Measurements from ENCODE around the gene RDH13.

RDH13 gene

DNA sequence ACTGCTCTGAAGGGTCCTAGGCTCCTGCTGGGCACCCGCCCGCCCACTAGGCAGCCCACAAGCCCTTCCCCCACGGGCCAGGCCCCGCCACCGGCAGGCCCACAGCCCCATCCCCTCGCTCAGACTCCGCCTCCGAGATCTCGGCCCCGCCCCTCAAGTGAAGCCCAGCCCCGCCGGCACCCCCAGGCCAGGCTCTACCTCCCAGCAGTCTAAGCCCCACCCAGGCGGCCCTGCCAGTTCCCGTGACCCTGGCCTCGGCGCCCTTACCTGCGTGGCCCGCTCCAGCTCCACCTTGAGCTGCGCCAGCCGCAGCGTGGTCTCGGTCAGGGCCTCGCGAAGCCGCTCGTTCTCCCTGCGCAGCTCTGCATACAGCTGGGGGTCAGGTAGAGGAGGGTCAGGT, 29.0 kb upstream of the RDH13 start:
- in situ Hi-C loops (cut with MboI; ENCODE audit: low sequenced_read_pairs) = no loop called here

DNA sequence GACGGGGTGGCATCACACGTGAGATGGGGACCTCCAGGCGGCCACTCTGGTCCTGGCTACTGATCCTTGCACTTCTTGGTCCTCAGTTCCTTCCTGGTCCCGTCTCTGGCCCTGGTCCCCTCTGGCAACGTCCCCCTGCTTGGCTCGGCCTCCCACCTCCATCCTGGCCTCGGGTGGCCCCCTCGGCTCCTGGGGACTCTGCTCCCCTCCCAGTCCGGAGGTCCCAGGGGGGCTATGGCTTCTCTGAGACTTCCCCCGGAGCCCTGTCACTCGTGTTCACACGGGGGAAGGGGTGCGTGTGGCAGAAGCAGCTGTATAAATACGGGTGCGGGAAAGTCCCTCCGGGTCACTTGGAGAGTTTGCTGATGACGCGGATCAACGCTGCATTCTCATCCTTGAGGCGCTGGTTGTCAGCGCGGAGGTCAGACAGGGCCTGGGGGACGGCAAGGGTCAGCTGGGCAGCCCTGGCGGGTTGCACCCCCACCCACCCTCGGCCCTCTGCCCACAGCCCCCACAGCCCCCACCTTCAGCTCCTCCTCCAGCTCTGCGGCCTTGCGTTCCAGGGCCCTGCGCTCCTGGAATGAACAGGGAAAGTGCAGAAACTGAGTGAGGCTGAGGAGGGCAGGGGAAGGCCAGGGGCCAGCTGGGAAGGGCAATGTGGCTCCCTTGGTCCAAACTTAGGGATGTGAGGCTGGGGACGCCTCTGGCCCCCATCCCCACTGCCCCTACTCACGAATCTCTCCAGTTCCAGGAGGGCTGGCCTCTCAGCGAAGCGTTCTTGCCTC, 28.4 kb upstream of the RDH13 start:
- in situ Hi-C loops (cut with MboI; ENCODE audit: low sequenced_read_pairs) = no loop called here

DNA sequence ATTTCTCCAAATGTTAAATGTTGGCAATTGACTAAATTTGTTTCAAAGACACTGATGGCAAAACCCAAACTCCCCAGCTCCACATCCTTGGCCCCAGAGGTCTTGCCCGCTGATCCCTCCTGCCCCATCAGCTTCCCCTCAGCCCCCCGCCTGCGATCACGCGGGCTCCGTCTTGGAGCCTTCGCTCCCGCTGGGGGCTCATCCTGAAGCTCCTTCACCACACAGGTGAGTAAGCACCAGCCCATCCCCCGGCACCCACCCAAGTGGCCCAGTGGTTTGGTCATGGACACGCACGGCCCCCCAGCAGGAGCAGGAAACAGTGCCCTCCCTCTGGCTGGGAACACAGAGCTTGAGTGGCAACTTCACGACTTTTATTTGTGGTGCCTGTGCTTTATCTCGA, 27.6 kb upstream of the RDH13 start:
- in situ Hi-C loops (cut with MboI; ENCODE audit: low sequenced_read_pairs) = no loop called here

DNA sequence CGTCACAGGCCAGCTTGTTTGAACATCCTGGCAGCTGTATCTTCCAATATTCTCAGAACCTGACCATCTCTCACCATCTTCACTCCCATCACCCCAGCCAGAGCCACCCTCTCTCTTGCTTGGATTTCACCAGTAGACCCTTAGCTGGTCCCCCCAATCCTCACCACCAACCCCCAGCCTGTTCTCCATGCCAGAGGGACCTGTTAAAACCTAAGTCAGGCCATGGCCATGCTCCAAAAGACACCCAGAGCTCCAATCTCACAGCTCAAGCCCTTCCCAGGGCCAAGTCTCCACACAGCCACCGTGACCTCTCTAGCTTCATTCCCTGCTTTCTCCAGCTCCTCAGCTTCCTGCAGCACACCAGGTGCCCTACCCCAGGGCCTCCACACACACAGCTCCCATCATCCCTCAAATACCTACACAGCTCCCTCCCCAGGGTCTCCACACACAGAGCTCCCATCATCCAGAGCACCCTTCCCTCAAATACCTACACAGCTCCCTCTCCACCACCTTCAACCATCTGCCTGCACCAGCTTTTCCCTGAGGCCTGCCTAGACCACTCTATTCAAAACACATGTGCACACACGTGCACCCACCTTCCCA, 26.5 kb upstream of the RDH13 start:
- in situ Hi-C loops (cut with MboI; ENCODE audit: low sequenced_read_pairs) = no loop called here

DNA sequence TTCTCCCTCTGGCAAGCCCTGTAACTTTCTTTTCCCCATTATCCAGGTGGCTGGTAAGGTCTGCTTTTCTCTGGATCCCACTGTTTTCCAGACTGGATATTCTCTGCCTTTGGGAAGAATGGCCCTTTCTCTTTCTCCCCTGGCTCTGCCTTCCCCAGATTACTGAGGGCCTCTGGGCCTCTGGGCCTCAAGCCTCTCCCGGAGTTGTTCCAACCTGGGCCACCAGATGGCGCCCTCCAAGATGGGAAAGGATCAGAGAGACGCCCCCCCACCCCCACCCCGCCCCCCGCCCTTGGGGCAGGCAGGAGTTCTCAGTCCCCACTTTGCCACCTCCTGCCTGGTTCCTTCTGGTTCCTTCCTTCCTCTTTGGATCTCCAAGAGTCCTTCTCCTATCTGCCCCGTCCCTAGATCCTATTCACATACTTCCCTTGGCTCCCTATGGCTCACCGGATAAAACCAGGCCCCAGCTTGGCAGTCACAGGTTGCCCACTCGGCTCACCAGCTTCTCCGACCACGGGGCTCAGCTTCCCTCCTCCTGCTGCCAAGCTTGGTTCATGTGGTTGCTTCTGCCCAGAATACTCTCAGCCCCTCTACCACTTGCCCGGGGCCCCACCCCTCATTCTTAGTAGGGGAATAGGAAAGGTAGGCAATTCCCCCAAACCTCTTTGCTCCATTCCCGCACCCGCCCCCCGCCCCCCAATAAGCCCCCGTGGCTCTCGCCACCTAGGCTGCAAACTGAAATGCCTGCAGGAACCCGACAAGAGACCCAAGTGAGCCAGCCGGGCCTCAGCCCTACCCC, 25.8 kb upstream of the RDH13 start:
- in situ Hi-C loops (cut with MboI; ENCODE audit: low sequenced_read_pairs) = no loop called here

DNA sequence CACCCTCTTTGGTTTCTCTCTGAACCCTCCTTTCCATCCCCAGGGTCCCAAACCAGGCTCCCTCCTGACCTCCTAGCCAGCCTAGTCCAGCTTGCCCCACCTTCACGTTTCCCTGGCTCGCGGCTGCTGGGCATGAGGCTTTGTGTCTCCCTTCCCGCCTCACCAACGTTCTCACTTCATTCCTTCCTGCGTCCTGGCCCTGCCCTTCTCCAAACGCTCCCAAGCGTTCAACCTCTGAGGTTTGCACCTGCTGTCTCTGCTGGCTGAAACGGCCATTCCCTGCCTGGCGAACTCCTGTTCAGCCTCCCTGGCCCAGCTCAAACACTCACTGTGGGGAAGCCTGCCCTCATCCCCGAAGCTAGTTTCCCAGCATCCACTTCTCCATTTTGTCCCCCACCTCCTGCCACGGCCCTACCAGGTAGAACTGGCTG, 25.1 kb upstream of the RDH13 start:
- in situ Hi-C loops (cut with MboI; ENCODE audit: low sequenced_read_pairs) = no loop called here

DNA sequence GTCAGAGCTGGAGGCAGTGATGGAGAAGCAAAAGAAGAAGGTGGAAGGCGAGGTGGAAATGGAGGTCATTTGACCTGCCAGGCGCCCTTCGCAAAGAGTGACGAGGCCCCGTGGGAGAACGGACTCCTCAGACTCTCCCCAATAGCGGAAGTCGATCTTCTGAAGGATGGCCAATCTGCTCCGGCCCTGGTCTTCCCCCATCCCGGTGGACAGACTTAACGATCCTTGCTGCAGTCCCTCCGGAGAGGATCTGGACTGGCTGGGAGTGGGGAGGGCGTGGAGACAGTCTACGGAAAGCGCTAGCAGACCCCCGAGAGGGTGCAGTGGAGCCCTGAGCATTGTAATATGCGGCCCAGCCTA, 24.6 kb upstream of the RDH13 start:
- in situ Hi-C loops (cut with MboI; ENCODE audit: low sequenced_read_pairs) = no loop called here

DNA sequence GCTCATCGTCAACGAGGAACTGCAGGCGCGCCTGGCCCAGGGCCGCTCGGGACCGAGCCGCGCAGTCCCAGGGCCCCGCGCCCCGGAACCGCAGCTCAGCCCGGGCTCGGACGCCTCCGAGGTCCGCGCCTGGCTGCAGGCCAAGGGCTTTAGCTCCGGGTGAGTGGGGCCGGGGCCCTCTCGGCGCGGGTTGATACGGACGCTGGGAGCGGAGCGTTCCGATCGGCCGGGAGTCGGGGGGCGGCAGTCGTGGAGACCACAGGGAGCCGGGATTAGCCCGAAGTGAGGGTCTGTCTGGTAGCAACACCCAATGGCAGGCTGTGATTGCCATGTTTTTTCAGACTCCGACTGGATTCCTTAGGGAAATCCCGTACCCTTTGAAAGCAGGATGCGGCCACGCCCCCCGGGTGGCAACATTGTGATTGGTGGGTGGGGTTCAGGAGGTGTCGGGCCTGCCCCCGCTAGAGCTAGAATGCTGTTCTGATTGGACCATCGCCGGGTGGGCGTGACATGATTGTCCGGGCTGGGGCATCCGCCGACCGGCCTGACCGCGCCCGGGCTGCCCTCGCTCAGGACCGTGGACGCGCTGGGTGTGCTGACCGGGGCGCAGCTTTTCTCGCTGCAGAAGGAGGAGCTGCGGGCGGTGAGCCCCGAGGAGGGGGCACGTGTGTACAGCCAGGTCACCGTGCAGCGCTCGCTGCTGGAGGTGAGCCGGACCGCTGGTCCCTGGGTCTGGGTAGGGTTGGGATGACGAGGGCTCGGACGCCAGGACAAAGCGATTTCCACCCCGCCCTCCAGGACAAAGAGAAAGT, 24.0 kb upstream of the RDH13 start:
- in situ Hi-C loops (cut with MboI; ENCODE audit: low sequenced_read_pairs) = no loop called here

DNA sequence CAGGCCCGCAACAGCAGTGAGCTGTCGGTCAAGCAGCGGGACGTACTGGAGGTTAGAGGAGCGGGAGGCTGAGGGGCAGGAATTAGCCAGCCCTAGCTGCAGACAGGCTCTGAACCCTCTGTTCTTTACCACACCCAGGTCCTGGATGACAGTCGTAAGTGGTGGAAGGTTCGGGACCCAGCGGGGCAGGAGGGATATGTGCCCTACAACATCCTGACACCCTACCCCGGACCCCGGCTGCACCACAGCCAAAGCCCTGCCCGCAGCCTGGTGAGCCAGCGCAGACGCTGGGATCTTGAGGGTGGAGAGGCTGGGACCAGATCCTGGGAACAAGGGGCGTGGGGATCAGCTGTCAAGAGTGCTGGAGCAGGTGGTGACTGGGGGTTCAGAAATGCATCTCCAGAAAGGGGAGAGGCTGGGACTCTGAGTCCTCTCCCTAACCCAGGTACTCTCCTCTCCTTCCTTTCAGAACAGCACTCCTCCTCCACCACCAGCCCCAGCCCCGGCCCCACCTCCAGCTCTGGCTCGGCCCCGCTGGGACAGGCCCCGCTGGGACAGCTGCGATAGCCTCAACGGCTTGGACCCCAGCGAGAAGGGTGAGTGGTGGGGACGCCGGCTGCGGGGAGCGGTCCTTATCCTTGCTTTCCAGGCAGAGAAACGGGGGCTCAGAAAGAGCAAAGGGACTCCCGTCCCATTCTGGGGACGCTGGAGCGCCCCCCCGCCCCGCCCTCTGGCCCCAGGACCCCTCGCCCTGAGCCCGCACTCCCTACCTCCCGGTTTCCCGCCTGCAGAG, 23.2 kb upstream of the RDH13 start:
- in situ Hi-C loops (cut with MboI; ENCODE audit: low sequenced_read_pairs) = no loop called here

DNA sequence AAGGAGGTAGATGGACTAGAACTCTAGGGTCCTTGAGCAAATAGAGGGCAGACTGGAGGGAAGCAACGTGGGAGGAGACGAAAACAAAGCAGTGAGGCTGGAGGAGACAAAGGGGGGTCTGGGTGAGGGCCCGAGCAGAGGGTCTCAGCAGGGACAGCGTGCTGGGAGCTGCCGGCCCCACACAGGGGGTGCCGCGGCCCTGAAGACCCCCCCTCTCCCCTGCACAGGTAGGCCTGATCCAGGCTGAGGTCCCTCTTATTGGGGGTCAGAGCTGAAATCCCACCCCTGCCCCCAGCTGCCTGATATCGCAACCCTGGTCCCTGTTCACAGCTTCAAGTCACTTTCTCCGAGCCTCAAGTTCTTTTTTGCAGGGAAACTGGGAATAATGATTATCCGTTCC, 21.5 kb upstream of the RDH13 start:
- in situ Hi-C loops (cut with MboI; ENCODE audit: low sequenced_read_pairs) = no loop called here

DNA sequence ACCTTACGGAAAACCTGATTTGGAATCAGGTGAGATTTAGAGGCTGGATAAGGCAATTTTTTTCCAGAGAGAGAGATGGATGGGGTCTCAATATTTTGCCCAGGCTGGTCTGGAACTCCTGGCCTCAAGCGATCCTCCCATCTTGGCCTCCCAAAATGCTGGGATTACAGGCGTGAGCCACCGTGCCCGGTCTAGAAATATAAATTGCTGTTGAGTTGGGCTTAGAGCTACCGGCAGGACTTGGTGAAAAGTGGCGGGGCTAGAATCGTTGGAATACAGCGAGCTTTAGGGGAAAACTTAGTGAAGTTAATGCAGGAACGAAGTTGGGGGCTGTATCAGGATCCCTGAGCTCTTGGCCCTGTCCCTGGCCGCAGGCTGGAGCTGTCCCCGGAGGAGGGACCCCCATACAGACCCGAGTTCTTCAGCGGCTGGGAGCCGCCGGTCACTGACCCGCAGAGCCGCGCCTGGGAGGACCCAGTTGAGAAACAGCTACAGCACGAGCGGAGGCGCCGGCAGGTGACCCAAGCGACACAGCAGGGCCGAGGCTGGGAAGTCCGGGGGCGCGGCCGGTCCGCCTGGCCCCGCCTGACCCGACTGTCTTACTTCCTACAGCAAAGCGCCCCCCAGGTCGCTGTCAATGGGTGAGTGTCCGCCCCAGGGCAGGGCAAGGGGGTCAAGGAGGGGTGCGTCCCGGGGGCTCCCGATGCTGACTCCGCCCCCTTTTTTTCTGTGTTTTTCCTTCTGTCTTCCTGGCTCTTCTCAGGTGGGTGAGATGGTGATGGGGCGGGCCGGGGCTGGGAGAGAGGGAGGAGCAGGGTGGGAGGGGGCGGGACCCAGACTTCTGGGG, 20.3 kb upstream of the RDH13 start:
- in situ Hi-C loops (cut with MboI; ENCODE audit: low sequenced_read_pairs) = no loop called here

DNA sequence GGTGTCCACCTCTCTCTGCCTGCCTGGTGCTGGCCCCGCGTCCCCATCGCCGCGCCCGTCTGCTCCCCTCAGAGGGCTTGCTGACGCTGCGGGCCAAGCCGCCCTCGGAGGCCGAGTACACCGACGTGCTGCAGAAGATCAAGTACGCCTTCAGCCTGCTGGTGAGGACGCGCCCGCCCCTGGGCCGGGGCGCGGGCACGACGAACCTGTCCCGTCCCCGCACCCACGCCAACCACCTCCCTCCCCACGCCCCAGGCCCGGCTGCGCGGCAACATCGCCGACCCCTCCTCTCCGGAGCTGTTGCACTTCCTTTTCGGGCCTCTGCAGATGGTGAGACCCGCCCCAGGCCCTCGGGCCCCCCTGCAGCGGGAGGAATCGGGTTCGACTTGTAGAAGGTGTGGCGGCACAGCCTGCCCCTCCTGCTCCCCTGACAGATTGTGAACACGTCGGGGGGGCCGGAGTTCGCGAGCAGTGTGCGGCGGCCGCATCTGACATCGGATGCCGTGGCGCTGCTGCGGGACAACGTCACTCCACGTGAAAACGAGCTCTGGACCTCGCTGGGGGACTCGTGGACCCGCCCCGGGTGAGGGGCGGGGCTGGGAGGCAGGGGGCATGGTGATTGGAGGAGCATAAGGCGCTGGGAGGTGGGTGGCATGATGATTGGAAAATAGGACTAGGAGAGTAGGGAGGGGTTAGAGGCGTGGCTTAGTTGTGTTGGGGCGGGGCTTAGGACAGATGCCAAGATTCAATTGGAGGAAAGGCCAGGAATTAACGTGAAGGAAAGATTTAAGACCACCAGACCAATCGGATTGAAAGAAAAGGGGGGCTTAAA, 19.3 kb upstream of the RDH13 start:
- in situ Hi-C loops (cut with MboI; ENCODE audit: low sequenced_read_pairs) = no loop called here

DNA sequence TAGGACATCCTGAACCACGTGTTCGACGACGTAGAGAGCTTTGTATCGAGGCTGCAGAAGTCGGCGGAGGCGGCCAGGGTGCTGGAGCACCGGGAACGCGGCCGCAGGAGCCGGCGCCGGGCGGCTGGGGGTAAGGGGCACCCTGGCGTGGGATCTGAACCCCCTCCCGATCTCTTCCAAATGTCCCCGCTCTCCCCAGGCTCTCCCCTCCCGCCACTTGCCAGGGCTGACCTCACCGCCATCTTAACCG, 18.7 kb upstream of the RDH13 start:
- in situ Hi-C loops (cut with MboI; ENCODE audit: low sequenced_read_pairs) = no loop called here

DNA sequence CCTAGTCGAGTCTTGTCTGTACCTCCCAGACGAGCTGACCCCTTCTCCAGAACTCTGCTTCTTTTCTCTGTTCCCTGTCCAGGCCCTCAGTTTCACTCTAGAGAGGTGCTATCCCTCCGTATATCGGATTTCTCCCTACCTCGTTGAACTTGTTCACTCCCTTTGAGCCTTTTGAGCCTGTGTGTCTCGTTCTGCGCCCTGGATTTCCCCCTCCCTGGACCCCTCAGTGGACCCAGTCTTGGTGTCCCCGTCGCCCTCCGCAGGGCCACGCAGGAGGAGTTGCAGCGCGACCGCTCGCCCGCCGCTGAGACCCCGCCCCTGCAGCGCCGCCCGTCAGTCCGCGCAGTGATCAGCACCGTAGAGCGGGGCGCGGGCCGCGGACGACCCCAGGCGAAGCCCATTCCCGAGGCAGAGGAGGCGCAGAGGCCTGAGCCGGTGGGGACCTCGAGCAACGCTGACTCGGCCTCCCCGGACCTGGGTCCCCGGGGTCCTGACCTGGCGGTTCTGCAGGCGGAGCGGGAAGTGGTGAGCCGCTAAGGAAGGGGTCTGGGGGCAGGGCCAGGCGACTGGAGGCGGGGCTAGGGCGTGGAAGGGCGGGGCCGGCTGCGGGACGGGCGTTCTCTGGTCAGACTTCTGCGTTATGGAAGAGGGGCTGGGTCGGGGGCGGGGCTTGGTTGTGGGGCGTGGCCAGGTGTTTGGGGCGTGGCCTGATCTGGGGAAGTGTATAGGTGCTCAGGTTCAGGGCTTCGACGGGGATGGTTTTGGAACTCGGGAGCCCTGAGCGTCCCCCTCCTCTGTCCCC, 18.2 kb upstream of the RDH13 start:
- in situ Hi-C loops (cut with MboI; ENCODE audit: low sequenced_read_pairs) = no loop called here

DNA sequence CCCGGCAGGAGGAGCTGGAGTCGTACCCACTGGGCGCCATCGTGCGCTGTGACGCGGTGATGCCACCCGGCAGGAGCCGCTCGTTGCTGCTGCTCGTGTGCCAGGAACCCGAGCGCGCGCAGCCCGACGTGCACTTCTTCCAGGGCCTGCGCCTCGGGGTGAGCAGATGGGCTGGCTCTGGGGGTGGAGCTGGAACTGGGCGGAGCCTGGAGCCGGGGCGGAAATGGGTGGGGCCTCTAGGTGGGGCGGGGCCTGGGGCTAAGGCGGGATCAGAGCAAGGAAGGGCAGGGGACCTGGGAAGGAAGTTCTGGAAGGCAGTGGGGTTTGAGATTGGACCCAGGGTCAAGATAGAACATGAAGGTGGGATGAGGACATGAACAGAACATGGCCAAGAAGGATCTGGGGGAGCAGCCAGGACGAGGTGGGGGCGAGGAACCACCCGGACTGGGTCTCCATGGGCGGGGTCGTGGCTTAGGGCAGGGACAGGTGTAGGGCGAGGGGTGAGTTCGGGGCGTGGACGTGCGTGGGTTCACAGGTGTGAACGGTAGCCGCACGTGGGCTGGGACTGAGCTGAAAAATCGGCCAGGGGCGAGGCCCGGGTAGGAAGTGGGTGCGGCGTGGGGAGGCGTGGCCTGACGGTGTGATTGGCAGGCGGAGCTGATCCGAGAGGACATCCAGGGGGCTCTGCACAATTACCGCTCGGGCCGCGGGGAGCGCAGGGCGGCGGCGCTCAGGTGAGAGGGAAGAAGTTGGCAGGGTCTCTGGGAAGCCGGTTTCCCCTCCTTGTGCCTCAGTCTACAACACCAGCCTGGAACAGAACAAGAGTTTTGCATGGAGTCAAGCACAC, 17.4 kb upstream of the RDH13 start:
- in situ Hi-C loops (cut with MboI; ENCODE audit: low sequenced_read_pairs) = no loop called here

DNA sequence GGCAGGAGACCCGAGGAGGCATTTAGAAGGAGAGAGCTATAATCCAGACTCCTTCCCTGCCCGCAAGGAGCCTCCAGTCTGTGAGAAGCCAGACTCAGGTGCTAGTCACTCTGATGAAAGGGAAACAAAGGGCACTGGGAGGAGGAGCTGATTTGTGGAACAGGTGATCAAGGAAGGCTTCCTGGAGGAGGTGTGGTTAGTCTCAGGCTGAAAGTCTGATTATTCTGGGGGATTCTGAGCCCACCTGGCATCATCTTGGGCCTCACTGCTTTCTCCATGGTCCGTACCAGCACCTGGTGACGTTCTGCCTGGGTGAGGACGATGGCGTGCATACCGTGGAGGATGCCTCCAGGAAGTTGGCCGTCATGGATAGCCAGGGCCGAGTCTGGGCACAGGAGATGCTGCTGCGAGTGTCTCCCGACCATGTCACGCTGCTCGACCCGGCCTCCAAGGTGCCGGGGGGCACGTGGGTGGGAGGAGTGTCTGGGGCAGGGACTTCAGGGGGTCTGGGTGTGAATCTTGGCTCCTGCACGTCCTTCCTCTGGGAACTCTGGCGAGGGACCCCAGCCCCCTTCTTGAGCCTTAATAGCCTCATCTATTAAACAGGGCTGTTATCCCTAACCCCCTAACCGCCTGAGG, 16.6 kb upstream of the RDH13 start:
- in situ Hi-C loops (cut with MboI; ENCODE audit: low sequenced_read_pairs) = no loop called here

DNA sequence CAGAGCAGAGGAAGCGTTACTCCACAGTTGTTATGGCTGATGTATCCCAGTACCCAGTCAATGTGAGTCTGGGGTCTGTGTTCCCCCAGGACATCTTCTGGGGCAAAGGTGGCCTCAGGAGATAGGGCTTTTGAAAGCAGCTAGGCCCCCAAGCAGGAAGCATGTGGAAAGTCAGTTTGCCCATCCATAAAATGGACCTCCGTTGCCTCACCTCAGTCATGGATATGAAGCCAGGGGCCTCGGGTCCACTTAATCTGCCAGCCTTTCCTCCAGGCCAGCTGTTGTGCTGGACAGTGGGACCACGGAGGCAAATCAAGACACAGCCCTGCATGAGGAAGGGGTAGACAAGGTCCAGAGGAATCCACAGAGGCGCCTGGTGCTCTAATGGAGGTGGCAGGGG, 16.0 kb upstream of the RDH13 start:
- in situ Hi-C loops (cut with MboI; ENCODE audit: low sequenced_read_pairs) = no loop called here

Data from hTERT RPE-1 (cell line).